Heart right ventricle (tissue), 16 donors: ENCODE results near the gene RGS19. TPM values are rescaled to one million over a fixed set of nuclear protein-coding genes. Genes with fewer than 3 reads are reported as not detected.
A peak's percentile ranks its signal among the peaks of the same experiment; 100 is the strongest.

Experiments used
- ATAC-seq, 8 donors: fragments of 200-7000 bp; cut with Tn5 transposase; one replicate each; pipeline ENCODE4 v1.9.1; 2020; ENCODE audit warnings: mild to moderate bottlenecking in 8 of 8, moderate library complexity in 8 of 8, moderate number of reproducible peaks in 1 of 8
- DNase-seq, 2 donors: peaks; one replicate each; pipeline ENCODE4 v3.0.0-alpha.2; 2020
- H3K27ac ChIP-seq, 10 donors: fragments of 200-600 bp; sonication (generic) in 2 of 10; one replicate each; pipeline versions ENCODE4 v1.5.0 to v1.8.0; 2020 to 2022; ENCODE audit warnings: mild to moderate bottlenecking in 3 of 10
- H3K27me3 ChIP-seq, 7 donors: fragments of 200-600 bp; one replicate each; pipeline ENCODE4 v1.8.0; 2021 to 2022; ENCODE audit warnings: mild to moderate bottlenecking in 2 of 7
- H3K36me3 ChIP-seq, 9 donors: fragments of 200-600 bp; sonication (generic) in 1 of 9; one replicate each; pipeline versions ENCODE4 v1.5.0 to v1.8.0; 2020 to 2022; ENCODE audit warnings: mild to moderate bottlenecking in 2 of 9
- H3K4me1 ChIP-seq, 9 donors: fragments of 200-600 bp; sonication (generic) in 1 of 9; one replicate each; pipeline versions ENCODE4 v1.5.0 to v1.8.0; 2020 to 2022; ENCODE audit warnings: mild to moderate bottlenecking in 4 of 9
- H3K4me3 ChIP-seq, 10 donors: fragments of 200-600 bp; sonication (generic) in 2 of 10; one replicate each; pipeline versions ENCODE4 v1.5.0 to v1.8.0; 2020 to 2022; ENCODE audit warnings: mild to moderate bottlenecking in 7 of 10, moderate library complexity in 2 of 10
- H3K9me3 ChIP-seq, 11 donors: fragments of 200-600 bp in 10 of 11; sonication (generic) in 2 of 11; one replicate each; pipeline versions ENCODE4 v1.5.0 to v1.8.0; 2013 to 2022; ENCODE audit warnings: mild to moderate bottlenecking in 2 of 11, control low read depth in 1 of 11, moderate library complexity in 1 of 11
- whole genome bisulfite sequencing, 2 donors: extraction: QIAGEN DNeasy Blood & Tissue Kit; methylation state at CpG; one replicate each; pipeline ENCODE4 v1.1.7; 2013; ENCODE audit warnings: inconsistent platforms in 1 of 2; 5-methylcytosine and 5-hydroxymethylcytosine counted together
- intact Hi-C, 10 donors: fragments of 100-400 bp; cut with DNase I; formaldehyde crosslinking; loops; one replicate each; pipeline versions ENCODE4 v1.11.1 to v1.14.2; 2022
- polyA plus RNA-seq, 2 donors: library from polyadenylated mRNA; stranded (reverse); fragments of 200-250 nt; gene quantifications; one replicate each; pipeline ENCODE4 v1.2.3, GENCODE V29; 2013
- total RNA-seq, 10 donors: library from RNA; stranded (reverse); fragmentation: NEBNext Ultra II Directional in 3 of 10; extraction: Animal tissue kit (Norgen Biotek cat#: 25700) in 3 of 10; gene quantifications; one replicate each; pipeline versions ENCODE4 v1.2.1 to v1.2.4, GENCODE V29; 2021 to 2023
- TF ChIP-seq, protein P1 (sequence below), 9 donors: fragments of 200-600 bp; sonication (generic) in 2 of 9; IDR thresholded peaks; one replicate each; pipeline versions ENCODE4 v1.5.0 to v1.8.0; 2021 to 2022; ENCODE audit warnings: antibody characterized with exemption in 9 of 9, mild to moderate bottlenecking in 5 of 9, moderate library complexity in 1 of 9
- donor health status: Arrhythmogenic right ventricular cardiomyopathy.
- donor health status: ischemic (EF 13 %, LVEDD 7.1; RV severe dilation, severe dysfunction).
- donor health status: healthy with polysubstance abuse.
- donor health status: DM: no; HTN: yes; CAD: no.
- donor health status: DM: no; HTN: no; CAD: no.
- donor health status: ischemic (EF 25% LVEDD 6.9; RV normal size, moderate dysfunction).
- donor health status: ischemic (EF 25% LVEDD 5.7; RV mildly dilated, moderate dysfunction).
- donor health status: healthy.
- donor health status: DM: yes; HTN: yes; CAD: no.
- donor health status: Ischemic cardiomyopathy.
- donor health status: ischemic (EF 35%, LVEDD 5.7; RV mildly dilated, moderate dysfunction).
- donor health status: nonischemic (EF 11% LVEDD 7.7; RV severe dilation, severe dysfunction).
- donor health status: DM: yes; HTN: yes; CAD: no.
- donor health status: PGD.
- donor health status: ischemic (EF 29% LVEDD 5.4; RV normal size, mild dysfunction).
- donor health status: nonischemic (EF 23%, LVEDD 6.1; RV moderate dilation, normal function).

Gene RGS19
- total and polyA plus RNA-seq, 12 donors = 1.8 to 13.1 (median 4.0) TPM

DNA sequence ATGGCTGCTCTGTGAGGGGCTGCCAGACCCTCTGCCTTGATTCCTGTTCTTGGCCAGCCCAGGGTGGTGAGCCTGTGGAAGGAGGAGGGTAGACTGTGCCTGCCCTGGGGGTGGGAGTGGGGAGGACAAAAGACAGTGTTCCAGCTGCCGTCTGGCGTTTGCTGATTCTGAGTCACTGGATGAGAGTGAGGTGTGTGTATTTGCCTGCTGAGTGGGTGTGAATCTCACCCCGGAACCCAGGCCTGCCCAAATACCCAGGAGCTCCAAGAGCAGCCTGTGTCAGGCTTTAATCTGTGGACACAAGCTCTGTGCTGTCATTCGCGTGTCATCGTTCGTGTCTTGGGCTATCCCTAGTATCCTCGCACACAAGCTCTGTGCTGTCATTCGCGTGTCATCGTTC, 7.5 kb upstream of the RGS19 start:
- Histone ChIP-seq H3K9me3 (peaks cover 0 to 3% (median 0%) of the 10 kb centered on the region in 11 donors), H3K27me3 (peaks cover 0 to 42% (median 30%) of the 10 kb centered on the region in 7 donors), H3K36me3 (no peaks in the 10 kb centered on the region), H3K27ac (no peak overlapping the region), H3K4me3 (no peak overlapping the region), H3K4me1 (peaks cover 6 to 28% (median 21%) of the 10 kb centered on the region in 9 donors)
- ATAC-seq (no peak), DNase-seq (no peak)
- TF ChIP-seq, protein P1, sequence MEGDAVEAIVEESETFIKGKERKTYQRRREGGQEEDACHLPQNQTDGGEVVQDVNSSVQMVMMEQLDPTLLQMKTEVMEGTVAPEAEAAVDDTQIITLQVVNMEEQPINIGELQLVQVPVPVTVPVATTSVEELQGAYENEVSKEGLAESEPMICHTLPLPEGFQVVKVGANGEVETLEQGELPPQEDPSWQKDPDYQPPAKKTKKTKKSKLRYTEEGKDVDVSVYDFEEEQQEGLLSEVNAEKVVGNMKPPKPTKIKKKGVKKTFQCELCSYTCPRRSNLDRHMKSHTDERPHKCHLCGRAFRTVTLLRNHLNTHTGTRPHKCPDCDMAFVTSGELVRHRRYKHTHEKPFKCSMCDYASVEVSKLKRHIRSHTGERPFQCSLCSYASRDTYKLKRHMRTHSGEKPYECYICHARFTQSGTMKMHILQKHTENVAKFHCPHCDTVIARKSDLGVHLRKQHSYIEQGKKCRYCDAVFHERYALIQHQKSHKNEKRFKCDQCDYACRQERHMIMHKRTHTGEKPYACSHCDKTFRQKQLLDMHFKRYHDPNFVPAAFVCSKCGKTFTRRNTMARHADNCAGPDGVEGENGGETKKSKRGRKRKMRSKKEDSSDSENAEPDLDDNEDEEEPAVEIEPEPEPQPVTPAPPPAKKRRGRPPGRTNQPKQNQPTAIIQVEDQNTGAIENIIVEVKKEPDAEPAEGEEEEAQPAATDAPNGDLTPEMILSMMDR (IDR thresholded peaks at IDR 0.05) = no peak
- 92% methylated on average over 8 of the region's 11 CpGs for WGBS, 2 donors
- intact Hi-C loops = no loop called here

DNA sequence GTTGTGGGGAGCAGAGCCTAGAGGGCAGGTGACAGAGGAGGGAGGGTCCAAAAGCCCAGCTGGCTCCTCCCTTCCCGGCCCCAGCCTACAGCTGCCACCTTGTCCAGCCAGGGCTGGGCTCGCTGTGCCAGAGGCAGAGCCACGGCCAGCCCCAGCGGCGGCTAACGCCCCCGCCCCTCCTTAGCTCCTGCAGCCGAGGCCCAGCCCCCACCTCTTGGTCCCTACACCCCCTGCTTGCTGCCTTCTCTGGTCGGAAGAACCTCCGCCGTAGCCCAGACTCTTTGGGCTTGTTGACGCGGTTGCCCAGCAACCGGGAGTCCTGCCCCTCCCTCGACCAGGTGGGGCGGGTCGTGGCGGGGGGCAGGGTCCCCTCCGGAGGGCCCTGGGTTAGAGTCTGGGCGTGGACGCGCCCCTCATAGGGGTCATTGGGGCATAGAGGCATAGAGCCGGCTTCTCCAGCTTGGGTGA, 5.4 kb upstream of the RGS19 start:
- TF ChIP-seq, protein P1 (IDR thresholded peaks at IDR 0.05) = no peak
- intact Hi-C loops = loop anchor here in 5 of 10 donors (5.0 kb wide), 2 partner anchors 33 to 38 kb away; no protein-coding TSS in a partner anchor
- H3K9me3 ChIP-seq = peaks cover 0 to 3% (median 0%) of the 10 kb centered on the region in 11 donors
- no peak overlapping the region for H3K27ac ChIP-seq
- H3K27me3 ChIP-seq = peaks cover 0 to 39% (median 30%) of the 10 kb centered on the region in 7 donors
- 2 to 8% methylated on average over 23 of the region's 23 CpGs for WGBS, 2 donors
- H3K36me3 ChIP-seq = no peaks in the 10 kb centered on the region
- ATAC-seq = no peak
- H3K4me3 ChIP-seq = no peak overlapping the region
- DNase-seq = no peak
- peaks cover 6 to 42% (median 22%) of the 10 kb centered on the region in 9 donors for H3K4me1 ChIP-seq

DNA sequence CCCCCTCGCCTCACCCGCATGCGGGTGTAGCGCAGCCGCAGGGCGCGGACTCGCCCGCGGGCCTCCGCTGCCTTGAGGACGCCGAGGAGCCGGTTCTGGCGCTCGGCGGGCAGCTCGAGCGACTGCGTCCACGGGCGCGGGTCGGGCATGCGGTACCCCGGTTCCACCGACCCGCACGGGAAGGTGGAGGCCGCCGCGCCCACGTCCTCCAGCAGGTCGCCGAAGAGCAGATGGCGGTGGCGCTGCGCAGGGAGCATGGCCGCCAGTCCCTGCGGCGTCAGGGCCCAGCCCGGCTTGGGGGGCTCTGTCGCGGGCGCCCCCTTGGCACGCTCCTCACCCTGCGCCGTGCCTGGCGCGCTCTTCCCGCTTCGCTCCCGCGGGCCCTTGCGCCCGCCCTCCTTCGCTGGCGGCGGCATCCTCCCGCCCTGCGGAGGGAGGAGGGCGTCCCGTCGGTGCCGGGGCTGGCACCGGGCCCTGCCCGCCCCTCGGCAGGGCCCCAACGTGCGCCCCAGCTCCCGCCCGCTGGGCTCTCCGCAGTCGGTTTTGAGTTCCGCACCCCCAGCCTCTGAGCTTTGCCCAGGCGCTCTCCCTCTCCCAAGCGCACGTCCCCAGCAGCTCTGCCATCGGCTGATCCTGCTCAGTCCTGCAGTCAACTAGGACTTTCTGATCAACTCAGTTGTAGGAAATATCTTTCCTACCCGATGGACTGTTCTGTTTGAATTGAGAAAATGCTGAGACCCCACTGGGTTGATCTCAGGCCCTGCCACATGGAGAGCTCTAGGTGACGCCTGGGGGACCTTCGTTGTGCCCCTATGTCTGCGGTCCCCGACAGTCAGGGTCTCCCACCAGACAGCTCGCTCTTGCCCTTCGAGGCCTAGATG, 4.7 kb upstream of the RGS19 start, which contains the start of gene LKAAEAR1:
TSS of gene LKAAEAR1 (minus strand) at position 595 of the 881 bp plus-strand sequence. CDS start at position 416, 179 bp downstream.
- Histone ChIP-seq H3K27ac (peak within 1 kb of the TSS in 1 of 10 donors; percentile 14), H3K9me3 (peaks cover 0 to 3% (median 0%) of the 10 kb centered on the region in 11 donors), H3K4me3 (peak within 1 kb of the TSS; percentile 27 to 74 (median 62)), H3K4me1 (peaks cover 7 to 46% (median 26%) of the 10 kb centered on the region in 9 donors), H3K27me3 (peaks cover 0 to 37% (median 30%) of the 10 kb centered on the region in 7 donors), H3K36me3 (no peaks in the 10 kb centered on the region)
- WGBS, 2 donors = 3% methylated on average over 61 to 82 of the region's 86 CpGs
- TF ChIP-seq, protein P1 (IDR thresholded peaks at IDR 0.05) = peak in 1 of 9 donors; percentile 1
- no peak for DNase-seq
- intact Hi-C loops = loop anchor here in 5 of 10 donors (5.0 kb wide), 2 partner anchors 33 to 38 kb away; no protein-coding TSS in a partner anchor
- ATAC-seq = no peak

DNA sequence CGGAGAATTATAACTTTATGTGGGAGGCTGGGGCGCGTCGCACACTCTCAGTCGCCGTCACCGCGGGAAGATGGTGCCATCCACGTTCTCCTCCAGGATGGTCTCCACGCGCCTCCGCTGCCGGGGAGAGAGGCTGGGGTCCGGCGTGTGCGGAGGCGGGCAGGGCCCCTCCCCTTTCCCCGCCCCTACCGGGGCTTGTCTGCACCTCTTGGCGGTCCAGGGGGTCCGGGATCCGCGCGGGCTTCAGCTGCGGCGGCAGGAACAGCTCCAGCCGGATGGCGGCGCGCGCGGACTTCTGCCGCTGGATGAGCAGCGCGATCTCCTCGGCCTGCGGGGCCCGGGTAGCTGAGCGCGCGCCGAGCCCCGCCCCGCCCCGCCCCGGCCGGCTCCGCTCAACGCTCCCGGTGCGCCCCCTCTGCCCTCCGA, 4.1 kb upstream of the RGS19 start:
- Histone ChIP-seq H3K4me1 (peaks cover 14 to 53% (median 33%) of the 10 kb centered on the region in 9 donors), H3K9me3 (peaks cover 0 to 3% (median 0%) of the 10 kb centered on the region in 11 donors), H3K4me3 (peak overlapping the region; percentile 27 to 74 (median 62)), H3K36me3 (no peaks in the 10 kb centered on the region), H3K27ac (peak overlapping the region in 1 of 10 donors; percentile 14), H3K27me3 (peaks cover 0 to 37% (median 30%) of the 10 kb centered on the region in 7 donors)
- 1% methylated on average over 36 to 52 of the region's 52 CpGs for WGBS, 2 donors
- peak; percentile 66 to 77 for DNase-seq
- TF ChIP-seq, protein P1 (IDR thresholded peaks at IDR 0.05) = peak; percentile 35 to 83 (median 68)
- peak; percentile 28 to 62 (median 56) for ATAC-seq
- intact Hi-C loops = loop anchor here in 5 of 10 donors (5.0 kb wide), 2 partner anchors 34 to 39 kb away; no protein-coding TSS in a partner anchor
